HL-60 (cell line): ENCODE measurements around the gene THG1L.

Experiments
- DNase-seq, 2 experiments: peaks; one replicate each; pipeline ENCODE4 v3.0.0-alpha.2; 2010 to 2020; ENCODE audit warnings: low read depth in 1 of 2, low spot score in 1 of 2
- H3K27ac ChIP-seq: fragments of 250-450 bp; sonication (Bioruptor Pico); replicated peaks from 2 replicates; pipeline ENCODE4 v1.5.1; 2020; ENCODE audit warnings: mild to moderate bottlenecking, moderate library complexity
- H3K27me3 ChIP-seq: fragments of 250-450 bp; sonication (Bioruptor Pico); 2 replicates; pipeline ENCODE4 v1.5.1; 2021; ENCODE audit warnings: mild to moderate bottlenecking, moderate library complexity; ENCODE audit not compliant: insufficient read depth, poor library complexity, severe bottlenecking
- H3K4me3 ChIP-seq: replicated peaks from 2 replicates; pipeline ENCODE4 v1.5.1; 2011; ENCODE audit warnings: mild to moderate bottlenecking, control low read depth, low read length; ENCODE audit not compliant: insufficient read depth
- CTCF ChIP-seq: IDR thresholded peaks from one replicate; pipeline ENCODE4 v1.5.1; 2011; ENCODE audit warnings: low read length, control low read depth, inconsistent platforms; ENCODE audit not compliant: insufficient read depth
- GABPA ChIP-seq: IDR thresholded peaks from 2 replicates; pipeline ENCODE4 v1.6.1; 2012; ENCODE audit warnings: low read depth
- POLR2AphosphoS5 ChIP-seq: IDR thresholded peaks from 2 replicates; pipeline ENCODE4 v1.6.1; 2012; ENCODE audit warnings: low read depth
- REST ChIP-seq: IDR thresholded peaks from 2 replicates; pipeline ENCODE4 v1.6.1; 2012; ENCODE audit warnings: low read depth; ENCODE audit not compliant: insufficient replicate concordance
- SPI1 ChIP-seq: IDR thresholded peaks from 2 replicates; pipeline ENCODE4 v1.6.1; 2012; ENCODE audit warnings: low read depth, mild to moderate bottlenecking, borderline replicate concordance

Gene THG1L

GRCh38 chr5:157770665-157771064 lies 39.4 kb downstream of the THG1L start:
- Histone ChIP-seq H3K27ac (no peak overlapping the region), H3K4me3 (no peak overlapping the region), H3K27me3 (no peaks in the 10 kb centered on the region)
- DNase-seq: no peak
- TF ChIP-seq REST (no peak), CTCF (no peak), SPI1 (no peak), GABPA (no peak), POLR2AphosphoS5 (no peak)

GRCh38 chr5:157772127-157772526 lies 40.9 kb downstream of the THG1L start:
- no peak overlapping the region for H3K4me3 ChIP-seq
- H3K27ac ChIP-seq: no peak overlapping the region
- no peak for TF ChIP-seq SPI1
- no peak for TF ChIP-seq CTCF
- TF ChIP-seq REST: no peak
- TF ChIP-seq GABPA: no peak
- TF ChIP-seq POLR2AphosphoS5: no peak
- no peaks in the 10 kb centered on the region for H3K27me3 ChIP-seq
- no peak for DNase-seq

GRCh38 chr5:157778121-157778805 lies 47.0 kb downstream of the THG1L start:
- Histone ChIP-seq H3K27me3 (no peaks in the 10 kb centered on the region), H3K27ac (no peak overlapping the region), H3K4me3 (no peak overlapping the region)
- no peak for DNase-seq
- TF ChIP-seq REST (no peak), POLR2AphosphoS5 (no peak), GABPA (no peak), SPI1 (no peak), CTCF (no peak)
